Measurements from ENCODE around the gene UNK. TPM values are rescaled to one million over a fixed set of nuclear protein-coding genes. Genes with fewer than 3 reads are reported as not detected.

Gene UNK
- total and polyA plus RNA-seq, 9 of the 15 experiments (the other 6 are each of a cell fraction or from before 2014, with no cell fraction given) = 12.8 to 38.6 (median 24.8) TPM

DNA sequence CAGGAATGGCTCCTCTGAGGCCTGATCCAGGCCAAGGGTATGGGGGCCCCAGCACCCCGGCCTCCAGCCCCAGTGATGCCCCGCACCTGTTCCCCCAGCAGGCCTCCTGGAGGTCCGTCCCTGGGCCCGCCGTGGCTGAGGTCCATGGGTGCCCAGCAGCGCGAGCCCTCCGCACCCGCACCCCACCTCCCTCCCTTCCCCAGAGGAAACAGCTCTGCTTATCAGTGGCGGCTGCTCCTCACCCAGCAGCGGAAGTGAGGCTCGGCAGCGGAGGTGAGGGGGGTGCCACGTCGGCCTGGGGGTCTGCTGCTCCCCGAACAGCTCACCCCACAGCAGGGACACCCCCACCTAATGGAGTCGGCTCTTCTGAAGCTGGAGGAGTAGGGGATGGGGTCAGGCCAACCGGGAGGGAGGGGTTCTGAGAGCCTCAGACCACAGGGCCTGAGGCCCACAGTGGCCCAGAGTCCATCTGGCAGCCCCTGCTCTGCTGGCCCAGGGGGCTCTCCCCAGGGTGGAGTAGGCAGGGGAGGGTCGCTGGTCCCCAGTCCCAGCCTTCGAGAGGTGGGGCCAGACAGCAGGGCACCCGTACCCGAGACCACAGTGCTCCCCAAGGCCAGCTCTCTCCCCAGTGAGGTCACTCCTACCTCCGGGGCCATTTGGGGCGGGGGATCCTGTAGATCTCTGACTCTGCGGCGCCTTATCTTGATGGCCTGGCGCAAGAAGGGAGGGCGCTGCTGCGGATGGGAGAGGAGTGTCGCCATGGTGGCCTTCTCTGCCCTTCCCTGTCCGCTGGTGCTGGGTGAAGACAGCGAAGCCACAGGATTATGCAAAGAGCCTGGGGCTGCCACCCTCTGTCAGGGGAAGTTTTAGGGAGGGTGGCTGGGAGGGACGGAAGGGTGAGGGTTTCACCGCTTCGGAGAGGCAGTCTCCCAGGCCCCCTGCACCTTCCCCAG lies 59.2 kb downstream of the UNK start, which contains the start of gene UNC13D (continued):
- TF ChIP-seq KLF1 (tag; IDR thresholded peaks at IDR 0.05) = no peak
- no peak for TF ChIP-seq ZNF224 (CRISPR knock-in tag; IDR thresholded peaks at IDR 0.05)
- no peak for TF ChIP-seq SRSF7 (optimal IDR thresholded peaks at IDR 0.05; ENCODE audit: low read depth, low read length)
- peak; percentile 89 for TF ChIP-seq JUN (IDR thresholded peaks at IDR 0.05; ENCODE audit: borderline replicate concordance, low read depth, low read length)
- TF ChIP-seq JUN (CRISPR knock-in tag; IDR thresholded peaks at IDR 0.05; ENCODE audit: borderline replicate concordance) = 0 out of 2 replicates have a peak, but pooled peaks have one; percentile 47
- TF ChIP-seq ZFP1 (CRISPR knock-in tag; IDR thresholded peaks at IDR 0.05) = no peak
- TF ChIP-seq NRF1 (conservative IDR thresholded peaks at IDR 0.05 in 1 of 2, IDR thresholded peaks at IDR 0.05 in 1 of 2) = peak; percentile 80 to 83
- TF ChIP-seq RNF2 (IDR thresholded peaks at IDR 0.05) = peak; percentile 63; the same call in 1 of the 2 replicates
- TF ChIP-seq MEF2A (IDR thresholded peaks at IDR 0.05; ENCODE audit: control insufficient read depth, low read depth, low read length) = no peak
- TF ChIP-seq ADNP (tag; IDR thresholded peaks at IDR 0.05) = no peak
- TF ChIP-seq ZNF134 (CRISPR knock-in tag; conservative IDR thresholded peaks at IDR 0.05) = no peak; the same call in 1 of the 2 replicates
- TF ChIP-seq NBN (IDR thresholded peaks at IDR 0.05; ENCODE audit: low read depth) = no peak
- TF ChIP-seq ZNF174 (CRISPR knock-in tag; IDR thresholded peaks at IDR 0.05) = no peak
- TF ChIP-seq GABPB2 (CRISPR knock-in tag; conservative IDR thresholded peaks at IDR 0.05) = no peak
- TF ChIP-seq MTA3 (IDR thresholded peaks at IDR 0.05; ENCODE audit: borderline replicate concordance) = peak; percentile 76
- TF ChIP-seq DPF2 (IDR thresholded peaks at IDR 0.05) = peak; percentile 78
- TF ChIP-seq POLR3G (IDR thresholded peaks at IDR 0.05; ENCODE audit: extremely low read depth, insufficient read length, insufficient replicate concordance) = no peak
- TF ChIP-seq IRF1 (CRISPR knock-in tag; IDR thresholded peaks at IDR 0.05; ENCODE audit: borderline replicate concordance) = no peak
- no peak for TF ChIP-seq TGIF2 (CRISPR knock-in tag; IDR thresholded peaks at IDR 0.05)
- no peak for TF ChIP-seq POU5F1 (IDR thresholded peaks at IDR 0.05; ENCODE audit: borderline replicate concordance, low read depth, low read length, partially characterized antibody)
- TF ChIP-seq POLR2H (tag; IDR thresholded peaks at IDR 0.05; ENCODE audit: low read depth) = peak; percentile 82
- TF ChIP-seq, protein P1, sequence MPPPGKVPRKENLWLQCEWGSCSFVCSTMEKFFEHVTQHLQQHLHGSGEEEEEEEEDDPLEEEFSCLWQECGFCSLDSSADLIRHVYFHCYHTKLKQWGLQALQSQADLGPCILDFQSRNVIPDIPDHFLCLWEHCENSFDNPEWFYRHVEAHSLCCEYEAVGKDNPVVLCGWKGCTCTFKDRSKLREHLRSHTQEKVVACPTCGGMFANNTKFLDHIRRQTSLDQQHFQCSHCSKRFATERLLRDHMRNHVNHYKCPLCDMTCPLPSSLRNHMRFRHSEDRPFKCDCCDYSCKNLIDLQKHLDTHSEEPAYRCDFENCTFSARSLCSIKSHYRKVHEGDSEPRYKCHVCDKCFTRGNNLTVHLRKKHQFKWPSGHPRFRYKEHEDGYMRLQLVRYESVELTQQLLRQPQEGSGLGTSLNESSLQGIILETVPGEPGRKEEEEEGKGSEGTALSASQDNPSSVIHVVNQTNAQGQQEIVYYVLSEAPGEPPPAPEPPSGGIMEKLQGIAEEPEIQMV (tag; conservative IDR thresholded peaks at IDR 0.05; ENCODE audit: low read depth) = 0 out of 2 replicates have a peak, but pooled peaks have one; percentile 6
- peak; percentile 65; the same call in 1 of the 2 replicates for TF ChIP-seq ZNF561 (CRISPR knock-in tag; conservative IDR thresholded peaks at IDR 0.05)
- no peak for TF ChIP-seq ZBTB49 (CRISPR knock-in tag; IDR thresholded peaks at IDR 0.05; ENCODE audit: borderline replicate concordance)
- TF ChIP-seq ESRRB (CRISPR knock-in tag; IDR thresholded peaks at IDR 0.05; ENCODE audit: borderline replicate concordance) = no peak
